ACHN (cell line): ENCODE measurements around the gene KIF16B.
A peak's percentile ranks its signal among the peaks of the same experiment; 100 is the strongest.
"Not testable (repeated sequence)": the region's sequence is repeated elsewhere in the genome, so short reads cannot be mapped to it uniquely, and the experiment has no call there.

ENCODE experiments used
- DNase-seq: peaks from one replicate; pipeline ENCODE4 v3.0.0-alpha.2; 2015
- in situ Hi-C: cut with HindIII; loops from 2 replicates; pipeline ENCODE4 v1.10.0; 2017; ENCODE audit warnings: low sequenced_read_pairs, low pct_ligation_motif_present, low pct_unique_long_range_greater_than_20kb

Gene KIF16B

DNA sequence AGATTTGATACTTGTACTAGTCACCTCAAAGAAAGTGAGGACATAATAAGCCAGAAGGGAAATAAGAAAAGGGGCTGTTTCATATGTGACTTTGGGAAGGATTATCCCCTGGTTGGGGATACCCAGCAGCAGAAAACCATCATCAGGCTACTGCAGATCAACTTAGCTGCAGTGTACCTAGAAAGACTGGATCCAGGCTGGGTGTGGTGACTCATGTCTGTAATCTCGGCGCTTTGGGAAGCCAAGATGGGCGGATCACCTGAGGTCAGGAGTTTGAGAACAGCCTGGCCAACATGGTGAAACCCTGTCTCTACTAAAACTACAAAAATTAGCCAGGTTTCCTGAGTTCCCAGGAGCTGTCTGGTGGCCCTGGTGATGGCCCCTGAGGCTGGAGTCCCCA lies 23.2 kb upstream of the KIF16B start:
- DNase-seq, in situ Hi-C loops: not testable (repeated sequence)

GRCh38 chr20:16595376-16595775 lies 22.1 kb upstream of the KIF16B start:
- in situ Hi-C loops = no loop called here
- no peak for DNase-seq

- in situ Hi-C loops = no loop called here
- DNase-seq = no peak
Observed at GRCh38 chr20:16590041-16590633, 16.9 kb upstream of the KIF16B start.

GRCh38 chr20:16589623-16590022 lies 16.4 kb upstream of the KIF16B start:
- DNase-seq = no peak
- in situ Hi-C loops = no loop called here

- in situ Hi-C loops = no loop called here
- DNase-seq = no peak
Observed at GRCh38 chr20:16588241-16588640, 15.0 kb upstream of the KIF16B start.

DNA sequence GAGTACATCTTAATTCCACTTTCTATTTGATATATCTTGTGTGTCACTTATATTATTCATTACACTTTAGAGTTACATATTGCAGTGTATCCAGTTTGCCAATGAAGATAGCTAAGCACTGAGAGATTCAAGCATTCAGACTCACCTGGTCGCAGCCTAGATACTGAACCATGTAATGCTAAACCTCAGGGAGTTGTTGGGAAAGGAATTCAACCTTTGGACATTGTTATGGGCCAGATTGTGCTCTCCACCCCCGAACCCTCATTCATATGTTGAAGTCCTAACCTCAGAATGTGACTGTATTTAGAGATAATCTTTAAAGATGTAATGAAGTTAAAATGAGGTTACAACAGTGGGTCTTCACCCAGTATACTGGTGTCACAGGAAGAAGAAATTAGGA lies 13.8 kb upstream of the KIF16B start:
- in situ Hi-C loops = no loop called here
- no peak for DNase-seq

DNA sequence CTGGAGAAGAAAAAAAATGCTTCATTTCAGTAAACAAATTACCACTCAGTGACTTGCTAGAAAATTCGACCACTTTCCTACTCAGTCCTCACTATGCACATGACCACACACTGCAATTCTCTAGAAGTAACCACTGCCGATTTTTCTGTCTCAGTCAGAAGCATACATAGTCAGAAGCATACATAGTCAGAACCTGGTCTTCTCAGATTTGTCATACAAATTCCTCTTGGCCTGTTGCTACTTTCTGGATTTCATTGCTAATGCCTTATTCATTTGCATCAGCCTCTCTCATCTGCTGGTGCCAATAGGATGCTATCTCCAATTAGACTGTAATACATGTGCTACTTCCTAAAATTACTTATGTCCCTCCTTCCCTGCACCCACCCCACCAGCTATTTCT lies 10.2 kb upstream of the KIF16B start:
- in situ Hi-C loops = no loop called here

GRCh38 chr20:16581241-16581640 lies 8.0 kb upstream of the KIF16B start:
- no peak for DNase-seq
- in situ Hi-C loops = no loop called here

More for the DNA sequence above, 10.2 kb upstream of the KIF16B start:
- DNase-seq = no peak

DNA sequence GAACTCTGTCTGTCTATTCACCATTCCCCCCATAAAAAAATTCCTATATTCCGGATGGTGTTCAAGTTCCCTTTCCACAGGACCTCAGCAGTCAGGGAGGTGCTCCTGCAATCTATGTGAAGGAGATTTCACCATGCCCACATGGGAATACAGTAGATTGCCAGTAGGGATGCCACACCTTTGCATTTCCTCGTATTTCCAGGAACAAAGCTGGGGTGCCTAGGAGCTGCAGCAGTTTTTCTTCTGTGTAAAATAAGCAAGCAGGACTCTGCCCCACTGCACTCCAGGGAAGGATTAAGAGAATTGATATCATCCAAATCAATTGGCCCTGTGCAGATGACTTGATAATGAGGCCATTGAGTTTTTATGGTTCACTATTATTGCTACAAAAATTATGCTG lies 7.4 kb upstream of the KIF16B start:
- in situ Hi-C loops = no loop called here

DNA sequence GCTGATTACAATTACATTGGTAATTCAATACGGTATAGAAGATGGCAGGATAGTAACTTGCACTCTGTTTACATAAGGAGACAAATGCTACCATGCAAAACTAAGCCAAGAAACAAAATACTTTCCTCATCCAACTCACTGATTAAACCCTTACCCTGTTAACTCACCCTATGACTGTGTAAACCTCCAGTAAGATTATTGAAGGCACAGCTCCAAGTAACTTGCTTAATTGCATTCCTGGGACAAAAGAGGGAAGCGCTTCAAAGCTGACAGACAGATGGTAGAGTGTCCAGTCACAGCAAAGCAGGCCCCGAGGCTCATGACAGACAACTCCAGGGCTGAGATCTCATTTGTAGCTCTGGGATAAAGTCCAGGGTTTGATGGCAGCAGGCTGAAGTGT lies 6.9 kb upstream of the KIF16B start:
- no peak for DNase-seq
- in situ Hi-C loops = no loop called here

More for the DNA sequence above, 7.4 kb upstream of the KIF16B start:
- DNase-seq = no peak

DNA sequence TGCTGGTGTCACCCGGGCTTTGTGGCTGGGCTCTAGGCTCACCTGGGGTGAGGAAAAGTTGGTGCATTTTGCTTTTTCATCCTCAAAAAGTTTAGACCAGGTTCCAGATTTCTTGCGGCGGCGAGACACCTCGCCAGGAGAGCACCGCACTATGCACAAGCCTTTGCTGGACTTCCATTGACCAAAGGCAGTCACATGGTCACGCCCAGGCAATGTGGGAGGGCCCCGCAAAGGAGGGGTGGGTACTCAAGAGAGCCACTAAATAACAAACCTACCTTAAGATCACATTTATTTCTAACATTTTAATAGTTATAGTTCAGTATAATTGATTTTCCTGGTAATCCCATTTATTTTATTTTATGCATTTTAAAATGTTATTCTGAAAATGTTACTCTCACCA lies 3.0 kb upstream of the KIF16B start:
- no peak for DNase-seq
- in situ Hi-C loops = no loop called here

DNA sequence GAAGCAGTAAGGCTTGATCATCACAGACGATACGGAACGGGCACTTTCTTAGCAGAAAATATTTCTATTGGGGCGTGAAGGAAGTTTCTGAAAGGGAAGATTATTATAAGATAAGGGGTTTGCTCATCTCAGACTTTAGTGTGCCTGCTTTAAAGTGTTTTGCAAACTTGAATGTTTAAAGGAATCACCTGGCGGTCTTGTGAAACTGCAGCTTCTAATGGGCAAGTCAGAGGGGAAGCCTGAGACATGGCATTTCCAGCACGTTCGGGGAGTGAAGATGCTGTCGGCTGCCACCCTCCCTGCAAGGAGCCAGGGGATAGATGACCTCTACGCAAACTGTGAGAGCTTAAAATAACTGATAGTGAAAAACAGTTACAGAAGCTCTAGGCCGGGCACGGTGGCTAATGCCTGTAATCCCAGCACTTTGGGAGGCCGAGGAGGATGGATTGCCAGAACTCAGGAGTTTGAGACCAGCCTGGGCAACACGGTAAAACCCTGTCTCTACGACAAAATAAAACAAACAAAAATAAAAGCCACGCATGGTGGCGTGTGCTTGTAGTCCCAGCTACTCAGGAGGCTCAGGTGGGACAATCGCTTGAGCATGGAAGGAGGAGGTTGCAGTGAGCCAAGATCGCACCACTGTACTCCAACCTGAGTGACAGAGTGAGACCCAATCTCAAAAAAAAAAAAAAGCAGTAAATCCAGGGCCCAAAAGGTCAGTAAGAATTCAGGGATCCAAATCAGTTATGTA lies 2.3 kb upstream of the KIF16B start:
- no peak for DNase-seq
- in situ Hi-C loops = no loop called here

- in situ Hi-C loops = no loop called here
- DNase-seq = peak; percentile 67
Observed at GRCh38 chr20:16574656-16575355, 1.6 kb upstream of the KIF16B start.

- in situ Hi-C loops = no loop called here
Observed at GRCh38 chr20:16571333-16571732, 1.9 kb downstream of the KIF16B start.

DNA sequence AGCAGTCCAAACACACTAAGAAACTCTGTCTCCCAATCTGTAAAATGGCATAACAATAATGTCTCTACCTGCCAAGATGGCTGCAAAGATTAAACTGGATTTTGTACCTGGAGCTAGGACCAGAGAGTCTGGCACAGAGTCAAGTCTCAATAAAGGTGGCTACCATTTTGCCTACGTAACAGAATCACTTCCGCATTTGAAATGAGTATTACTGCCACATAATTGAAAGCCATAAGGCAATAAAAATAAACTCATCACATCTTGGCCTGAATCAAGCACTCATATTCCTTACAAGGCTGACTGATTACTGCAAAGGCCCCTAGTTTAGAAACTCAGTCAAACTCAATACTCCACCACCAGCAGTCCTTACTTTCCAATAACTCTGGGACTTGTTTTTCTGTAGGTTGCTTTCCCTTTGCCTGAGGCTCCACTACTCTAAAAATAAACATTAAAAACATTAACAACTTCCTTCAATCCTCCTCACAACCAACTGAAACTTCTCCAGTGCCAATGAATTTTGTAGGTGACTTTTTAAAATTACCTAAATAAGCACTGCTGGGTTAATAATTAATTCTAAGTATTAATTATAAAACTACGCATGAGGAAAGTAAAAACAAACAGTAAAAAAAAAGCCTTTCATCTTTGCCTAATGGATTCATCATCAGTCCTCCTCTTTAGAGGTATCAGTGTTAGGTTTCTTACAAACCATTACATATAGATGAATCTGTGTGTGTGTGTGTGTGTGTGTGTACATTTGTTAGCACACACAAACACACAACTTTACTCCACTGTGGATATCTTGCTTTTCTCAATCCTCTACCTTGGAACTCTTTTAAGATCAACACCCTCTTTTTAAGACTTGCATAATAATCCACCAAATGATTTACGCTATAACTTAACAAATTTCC lies 3.7 kb downstream of the KIF16B start:
- in situ Hi-C loops = no loop called here
- no peak for DNase-seq

More at GRCh38 chr20:16571333-16571732, 1.9 kb downstream of the KIF16B start:
- no peak for DNase-seq

DNA sequence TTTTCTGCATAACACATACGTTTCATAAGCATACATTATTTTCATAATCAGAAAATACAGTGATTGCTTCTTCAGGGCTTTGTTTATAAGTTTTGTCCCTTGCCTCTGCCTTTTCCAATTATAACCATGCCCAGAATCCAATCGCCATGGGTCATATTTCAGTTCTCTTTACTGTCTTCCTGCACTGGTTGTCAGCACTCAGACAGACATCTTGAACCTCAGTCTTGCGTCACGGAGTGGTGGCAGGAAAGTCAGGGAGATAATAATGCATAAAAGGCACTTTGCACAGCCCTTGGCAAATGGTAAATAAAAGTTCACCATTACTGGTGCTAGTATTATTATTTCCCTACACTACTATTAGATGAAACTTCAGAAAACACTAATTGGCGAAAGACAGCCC lies 7.2 kb downstream of the KIF16B start:
- DNase-seq = no peak
- in situ Hi-C loops = no loop called here

GRCh38 chr20:16564079-16564478 lies 9.2 kb downstream of the KIF16B start:
- DNase-seq, in situ Hi-C loops: not testable (repeated sequence)

GRCh38 chr20:16563066-16563806 lies 10.0 kb downstream of the KIF16B start:
- in situ Hi-C loops = no loop called here
- no peak for DNase-seq
